ENCODE results near the gene ARHGAP8.

ARHGAP8 gene

DNA sequence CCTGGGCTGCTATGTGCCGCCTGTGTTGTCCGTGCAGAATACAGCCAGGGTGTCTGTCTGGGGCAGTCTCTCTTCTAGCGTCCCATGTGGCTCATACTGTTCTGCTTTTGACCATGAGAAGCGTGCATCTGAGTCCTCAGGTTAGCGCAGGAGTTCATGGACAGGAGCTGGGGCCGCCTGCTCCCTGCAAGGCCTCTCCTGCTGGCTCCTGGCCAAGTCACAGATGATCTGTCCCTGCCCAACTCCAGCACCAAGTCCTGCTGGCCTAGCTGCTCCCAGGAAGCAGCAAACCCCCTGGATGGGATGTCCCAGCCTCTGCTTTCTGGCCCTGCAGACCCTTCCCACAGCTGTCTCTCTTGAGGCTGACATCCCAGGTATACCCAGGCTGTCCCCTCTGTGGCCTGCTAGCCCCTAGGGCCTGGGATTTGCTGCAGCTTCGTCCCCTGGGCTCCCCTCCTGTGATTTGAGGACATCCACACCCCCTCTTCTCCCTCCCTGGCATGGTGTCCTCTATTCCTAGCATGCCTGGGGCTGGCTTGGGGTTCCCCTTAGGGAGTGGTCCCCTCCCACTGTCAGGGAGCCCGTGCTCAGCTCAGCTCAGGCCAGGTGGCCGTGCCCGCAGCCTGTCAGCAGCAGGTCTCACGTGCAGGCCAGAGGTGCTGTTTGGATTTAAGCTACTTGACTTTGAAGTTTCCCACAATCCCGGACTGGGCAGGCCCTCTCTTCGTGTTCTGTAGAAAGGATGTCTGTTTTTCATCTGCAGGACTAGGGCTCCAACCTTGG lies 32.6 kb upstream of the ARHGAP8 start:
- no peak for TF ChIP-seq GABPA (IDR thresholded peaks at IDR 0.05; ENCODE audit: low read depth)
- TF ChIP-seq POLR2AphosphoS5 (IDR thresholded peaks at IDR 0.05; ENCODE audit: low read depth), result no peak
- TF ChIP-seq, protein P1, sequence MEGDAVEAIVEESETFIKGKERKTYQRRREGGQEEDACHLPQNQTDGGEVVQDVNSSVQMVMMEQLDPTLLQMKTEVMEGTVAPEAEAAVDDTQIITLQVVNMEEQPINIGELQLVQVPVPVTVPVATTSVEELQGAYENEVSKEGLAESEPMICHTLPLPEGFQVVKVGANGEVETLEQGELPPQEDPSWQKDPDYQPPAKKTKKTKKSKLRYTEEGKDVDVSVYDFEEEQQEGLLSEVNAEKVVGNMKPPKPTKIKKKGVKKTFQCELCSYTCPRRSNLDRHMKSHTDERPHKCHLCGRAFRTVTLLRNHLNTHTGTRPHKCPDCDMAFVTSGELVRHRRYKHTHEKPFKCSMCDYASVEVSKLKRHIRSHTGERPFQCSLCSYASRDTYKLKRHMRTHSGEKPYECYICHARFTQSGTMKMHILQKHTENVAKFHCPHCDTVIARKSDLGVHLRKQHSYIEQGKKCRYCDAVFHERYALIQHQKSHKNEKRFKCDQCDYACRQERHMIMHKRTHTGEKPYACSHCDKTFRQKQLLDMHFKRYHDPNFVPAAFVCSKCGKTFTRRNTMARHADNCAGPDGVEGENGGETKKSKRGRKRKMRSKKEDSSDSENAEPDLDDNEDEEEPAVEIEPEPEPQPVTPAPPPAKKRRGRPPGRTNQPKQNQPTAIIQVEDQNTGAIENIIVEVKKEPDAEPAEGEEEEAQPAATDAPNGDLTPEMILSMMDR (IDR thresholded peaks at IDR 0.05; ENCODE audit: insufficient read depth, low read length), result no peak
- TF ChIP-seq, protein P2, sequence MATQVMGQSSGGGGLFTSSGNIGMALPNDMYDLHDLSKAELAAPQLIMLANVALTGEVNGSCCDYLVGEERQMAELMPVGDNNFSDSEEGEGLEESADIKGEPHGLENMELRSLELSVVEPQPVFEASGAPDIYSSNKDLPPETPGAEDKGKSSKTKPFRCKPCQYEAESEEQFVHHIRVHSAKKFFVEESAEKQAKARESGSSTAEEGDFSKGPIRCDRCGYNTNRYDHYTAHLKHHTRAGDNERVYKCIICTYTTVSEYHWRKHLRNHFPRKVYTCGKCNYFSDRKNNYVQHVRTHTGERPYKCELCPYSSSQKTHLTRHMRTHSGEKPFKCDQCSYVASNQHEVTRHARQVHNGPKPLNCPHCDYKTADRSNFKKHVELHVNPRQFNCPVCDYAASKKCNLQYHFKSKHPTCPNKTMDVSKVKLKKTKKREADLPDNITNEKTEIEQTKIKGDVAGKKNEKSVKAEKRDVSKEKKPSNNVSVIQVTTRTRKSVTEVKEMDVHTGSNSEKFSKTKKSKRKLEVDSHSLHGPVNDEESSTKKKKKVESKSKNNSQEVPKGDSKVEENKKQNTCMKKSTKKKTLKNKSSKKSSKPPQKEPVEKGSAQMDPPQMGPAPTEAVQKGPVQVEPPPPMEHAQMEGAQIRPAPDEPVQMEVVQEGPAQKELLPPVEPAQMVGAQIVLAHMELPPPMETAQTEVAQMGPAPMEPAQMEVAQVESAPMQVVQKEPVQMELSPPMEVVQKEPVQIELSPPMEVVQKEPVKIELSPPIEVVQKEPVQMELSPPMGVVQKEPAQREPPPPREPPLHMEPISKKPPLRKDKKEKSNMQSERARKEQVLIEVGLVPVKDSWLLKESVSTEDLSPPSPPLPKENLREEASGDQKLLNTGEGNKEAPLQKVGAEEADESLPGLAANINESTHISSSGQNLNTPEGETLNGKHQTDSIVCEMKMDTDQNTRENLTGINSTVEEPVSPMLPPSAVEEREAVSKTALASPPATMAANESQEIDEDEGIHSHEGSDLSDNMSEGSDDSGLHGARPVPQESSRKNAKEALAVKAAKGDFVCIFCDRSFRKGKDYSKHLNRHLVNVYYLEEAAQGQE (IDR thresholded peaks at IDR 0.05; ENCODE audit: insufficient replicate concordance, low read depth), result no peak
- no peak for TF ChIP-seq SPI1 (IDR thresholded peaks at IDR 0.05; ENCODE audit: borderline replicate concordance, low read depth)
- no peak overlapping the region for H3K27ac ChIP-seq (replicated peaks)
- no peak for DNase-seq (ENCODE audit: low read depth in 1 of 2, low spot score in 1 of 2)

DNA sequence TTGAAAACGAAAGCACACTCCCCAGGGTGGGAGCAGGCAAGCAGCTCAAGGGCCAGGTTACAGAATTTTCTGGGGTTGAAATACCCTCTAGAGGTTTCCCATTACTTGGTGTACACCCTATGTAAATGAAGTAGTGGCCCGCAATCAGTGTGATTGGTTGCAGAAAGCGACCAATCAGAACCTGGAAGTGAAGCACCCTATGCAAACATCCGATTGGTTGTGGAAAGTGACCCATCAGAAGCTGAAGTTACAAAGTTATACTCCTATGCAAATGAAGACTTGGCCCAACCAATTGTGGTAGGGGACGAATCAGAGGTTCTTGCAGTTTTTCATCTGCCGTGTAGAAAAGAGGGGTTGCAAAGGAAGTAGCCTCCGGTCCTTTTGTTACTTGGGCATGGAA lies 31.2 kb upstream of the ARHGAP8 start:
- Histone ChIP-seq H3K27me3 (ENCODE audit: insufficient read depth, poor library complexity, severe bottlenecking) (no peaks in the 10 kb centered on the region), H3K27ac (replicated peaks) (no peak overlapping the region), H3K4me3 (replicated peaks; ENCODE audit: insufficient read depth, low read length) (no peak overlapping the region)
- DNase-seq (ENCODE audit: low read depth in 1 of 2, low spot score in 1 of 2), result no peak
- no peak for TF ChIP-seq POLR2AphosphoS5 (IDR thresholded peaks at IDR 0.05; ENCODE audit: low read depth)
- TF ChIP-seq GABPA (IDR thresholded peaks at IDR 0.05; ENCODE audit: low read depth), result no peak
- TF ChIP-seq, protein P1 (IDR thresholded peaks at IDR 0.05; ENCODE audit: insufficient read depth, low read length), result no peak
- TF ChIP-seq, protein P2 (IDR thresholded peaks at IDR 0.05; ENCODE audit: insufficient replicate concordance, low read depth), result no peak
- TF ChIP-seq SPI1 (IDR thresholded peaks at IDR 0.05; ENCODE audit: borderline replicate concordance, low read depth), result no peak

More for the DNA sequence above, 32.6 kb upstream of the ARHGAP8 start:
- Histone ChIP-seq H3K4me3 (replicated peaks; ENCODE audit: insufficient read depth, low read length) (no peak overlapping the region), H3K27me3 (ENCODE audit: insufficient read depth, poor library complexity, severe bottlenecking) (no peaks in the 10 kb centered on the region)

DNA sequence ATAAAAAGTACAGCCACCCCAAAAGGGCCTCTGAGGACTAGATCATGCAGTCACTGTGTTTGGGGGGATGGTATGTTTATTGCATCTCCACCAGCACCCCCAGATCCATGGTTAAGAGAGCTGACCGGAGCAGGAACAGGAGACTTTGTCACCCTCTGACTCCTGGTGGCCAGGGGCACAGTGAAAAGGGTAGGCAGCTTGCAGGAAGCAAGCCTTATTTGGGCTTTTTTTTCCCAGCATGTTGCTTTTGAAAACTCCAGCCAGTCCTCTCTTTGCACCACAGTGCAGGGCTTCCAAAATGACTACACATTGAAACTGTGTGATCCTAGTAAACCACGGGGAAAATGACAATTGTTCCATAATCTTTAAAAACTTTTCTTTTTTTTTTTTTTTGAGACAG lies 29.8 kb upstream of the ARHGAP8 start:
- TF ChIP-seq SPI1 (IDR thresholded peaks at IDR 0.05; ENCODE audit: borderline replicate concordance, low read depth) (no peak), POLR2AphosphoS5 (IDR thresholded peaks at IDR 0.05; ENCODE audit: low read depth) (no peak), GABPA (IDR thresholded peaks at IDR 0.05; ENCODE audit: low read depth) (no peak)
- TF ChIP-seq, protein P1 (IDR thresholded peaks at IDR 0.05; ENCODE audit: insufficient read depth, low read length), result no peak
- TF ChIP-seq, protein P2 (IDR thresholded peaks at IDR 0.05; ENCODE audit: insufficient replicate concordance, low read depth), result no peak
- no peak overlapping the region for H3K27ac ChIP-seq (replicated peaks)
- no peaks in the 10 kb centered on the region for H3K27me3 ChIP-seq (ENCODE audit: insufficient read depth, poor library complexity, severe bottlenecking)
- no peak for DNase-seq (ENCODE audit: low read depth in 1 of 2, low spot score in 1 of 2)
- no peak overlapping the region for H3K4me3 ChIP-seq (replicated peaks; ENCODE audit: insufficient read depth, low read length)

Measured in HL-60 (cell line).